GM19351 (cell line): ENCODE results near the gene ANO7.
"Not testable (repeated sequence)": the region's sequence is repeated elsewhere in the genome, so short reads cannot be mapped to it uniquely, and the experiment has no call there.

Source experiments
- ATAC-seq: cut with Tn5 transposase; IDR thresholded peaks from one replicate; pipeline ENCODE4 v1.9.1; 2021; ENCODE audit warnings: mild to moderate bottlenecking, moderate library complexity; ENCODE audit not compliant: unreplicated experiment

The ANO7 gene

DNA sequence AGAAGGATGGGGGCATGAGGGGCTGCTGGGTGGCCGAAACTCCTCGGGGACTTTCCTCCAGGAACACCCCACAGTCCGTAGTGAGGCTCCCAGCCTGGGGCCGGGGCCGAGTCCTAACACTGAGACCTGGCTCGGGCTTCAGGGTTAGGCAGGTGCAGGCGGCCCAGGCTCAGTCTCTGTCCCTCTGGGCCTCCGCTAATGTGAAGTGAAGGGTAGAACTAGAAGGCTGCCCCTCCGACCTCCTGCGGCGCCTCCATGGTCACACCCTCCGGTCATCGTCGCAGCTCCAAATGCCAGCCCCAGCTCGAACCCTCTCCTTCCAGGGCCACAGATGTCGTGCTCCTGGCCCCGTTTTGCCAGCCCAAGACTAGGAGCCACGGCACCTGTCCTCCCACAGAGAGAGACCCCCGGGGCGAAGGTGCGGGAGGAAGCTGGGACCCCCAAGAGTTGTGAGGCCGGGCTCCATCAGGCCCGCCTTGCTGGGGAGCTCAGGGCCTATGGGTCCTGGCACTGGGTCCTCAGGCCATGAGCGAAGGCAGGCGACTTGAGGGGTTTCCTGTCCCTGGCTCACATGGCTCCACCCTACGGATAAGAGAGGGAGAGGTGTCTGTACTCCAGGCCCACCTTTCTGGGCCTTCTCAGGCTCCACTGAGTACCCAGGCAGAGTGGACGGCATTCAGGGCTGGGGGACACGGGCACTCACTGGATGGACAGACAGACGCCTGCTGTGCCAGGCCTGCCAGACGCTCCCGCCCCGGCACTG lies 797 bp downstream of the ANO7 start:
- no peak for ATAC-seq

DNA sequence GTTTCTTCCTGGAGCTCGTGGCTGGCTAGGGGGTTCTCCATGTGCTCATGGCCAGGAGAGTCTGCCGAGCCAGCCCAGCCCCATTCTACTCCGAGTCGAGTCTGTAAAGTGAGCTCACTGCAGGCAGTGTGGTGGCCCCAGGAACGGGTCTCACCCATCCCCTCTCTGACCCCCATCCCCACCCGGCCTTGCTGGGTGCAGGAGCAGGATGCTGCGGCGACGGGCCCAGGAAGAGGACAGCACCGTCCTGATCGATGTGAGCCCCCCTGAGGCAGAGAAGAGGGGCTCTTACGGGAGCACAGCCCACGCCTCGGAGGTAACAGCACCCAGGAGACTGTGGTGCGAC lies 1.4 kb downstream of the ANO7 start:
- no peak for ATAC-seq

DNA sequence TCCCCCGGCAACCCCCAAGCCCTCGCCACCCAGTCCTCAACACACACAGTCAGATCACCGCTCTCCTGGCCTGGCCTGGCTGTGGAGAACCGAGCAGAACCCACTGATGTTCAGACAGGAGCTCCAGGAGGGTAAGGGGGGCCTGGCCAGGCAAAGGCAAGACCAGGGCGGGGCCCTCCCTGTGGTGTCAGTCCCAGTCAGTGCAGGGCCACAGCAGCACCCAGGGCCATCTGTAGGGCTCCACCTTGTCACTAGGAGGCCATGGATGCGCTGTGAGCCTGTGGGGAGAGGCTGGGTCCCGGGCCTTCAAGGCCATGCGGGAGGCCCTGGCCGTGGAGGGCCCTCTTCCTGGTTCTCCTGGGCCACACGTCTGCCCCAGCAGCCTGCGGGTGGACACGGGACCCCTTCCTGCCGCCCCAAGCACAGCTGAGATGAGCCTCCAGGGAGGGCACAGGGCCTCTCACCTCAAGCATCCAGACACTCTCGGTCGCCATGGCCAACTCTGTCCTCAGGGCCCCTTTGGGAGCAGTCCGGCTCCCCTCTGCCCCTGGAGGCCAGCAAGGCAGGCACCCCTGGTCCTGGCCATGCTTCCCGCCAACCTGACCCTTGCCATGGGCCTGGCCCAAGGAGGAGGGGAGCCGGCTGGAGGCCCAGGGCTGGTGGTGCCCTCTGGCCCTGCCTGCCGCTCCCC lies 2.0 kb downstream of the ANO7 start:
- ATAC-seq = no peak

DNA sequence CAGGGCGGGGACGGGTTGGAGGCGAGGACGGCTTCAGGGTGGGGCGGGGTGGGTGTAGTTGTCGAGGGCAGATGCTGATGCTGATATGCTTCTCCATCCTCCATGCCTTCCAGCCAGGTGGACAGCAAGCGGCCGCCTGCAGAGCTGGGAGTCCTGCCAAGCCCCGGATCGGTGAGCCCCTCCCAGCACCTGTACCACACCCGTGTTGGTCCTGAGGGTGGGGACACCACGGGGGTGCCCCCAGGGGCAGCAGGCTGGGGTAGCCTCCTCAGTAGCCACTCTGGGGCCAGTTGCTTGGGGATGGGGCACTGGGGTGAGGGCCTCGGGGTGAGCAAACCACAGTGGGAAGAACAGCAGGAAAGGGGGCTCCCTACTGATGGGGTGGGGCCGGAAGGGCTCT lies 2.6 kb downstream of the ANO7 start:
- no peak for ATAC-seq

DNA sequence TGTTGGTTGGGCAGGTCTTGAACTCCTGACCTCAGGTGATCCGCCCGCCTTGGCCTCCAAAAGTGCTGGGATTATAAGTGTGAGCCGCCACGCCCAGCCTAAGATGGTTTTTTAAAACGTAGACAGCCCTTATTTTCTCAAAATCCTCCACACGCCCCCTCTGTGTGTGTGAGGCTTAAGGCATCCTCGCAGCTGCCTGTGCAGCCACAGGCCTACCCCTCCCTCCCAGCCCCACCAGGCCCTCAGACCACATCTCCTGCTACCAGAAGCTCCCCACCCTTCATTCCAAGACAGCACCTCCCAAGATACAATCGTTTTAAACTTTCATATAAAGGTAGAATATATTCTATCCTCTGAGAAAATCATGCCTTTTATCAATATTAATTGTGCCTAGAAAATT lies 4.8 kb downstream of the ANO7 start:
- ATAC-seq = no peak

DNA sequence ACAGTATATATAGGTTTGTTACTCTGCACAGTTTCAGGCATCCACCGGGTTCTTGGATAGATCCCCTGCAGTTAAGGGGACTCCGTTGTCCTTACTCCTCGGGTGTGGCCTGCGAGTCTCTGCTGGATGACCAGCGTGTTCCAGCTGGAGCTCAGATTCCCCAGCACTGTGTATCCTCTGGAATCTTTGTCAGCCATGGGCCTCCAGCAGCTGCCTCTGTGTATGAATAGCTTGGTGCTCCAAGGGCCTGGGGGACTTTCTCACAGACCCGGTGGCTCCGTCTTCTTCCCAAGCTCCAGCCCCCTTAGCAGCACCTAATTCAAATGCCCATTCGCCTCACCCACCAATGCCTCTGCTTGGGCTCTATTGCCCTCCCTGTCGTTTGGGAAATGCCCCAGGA lies 6.3 kb downstream of the ANO7 start:
- ATAC-seq = no peak

GRCh38 chr2:241195506-241196130 lies 7.1 kb downstream of the ANO7 start:
- ATAC-seq = no peak

DNA sequence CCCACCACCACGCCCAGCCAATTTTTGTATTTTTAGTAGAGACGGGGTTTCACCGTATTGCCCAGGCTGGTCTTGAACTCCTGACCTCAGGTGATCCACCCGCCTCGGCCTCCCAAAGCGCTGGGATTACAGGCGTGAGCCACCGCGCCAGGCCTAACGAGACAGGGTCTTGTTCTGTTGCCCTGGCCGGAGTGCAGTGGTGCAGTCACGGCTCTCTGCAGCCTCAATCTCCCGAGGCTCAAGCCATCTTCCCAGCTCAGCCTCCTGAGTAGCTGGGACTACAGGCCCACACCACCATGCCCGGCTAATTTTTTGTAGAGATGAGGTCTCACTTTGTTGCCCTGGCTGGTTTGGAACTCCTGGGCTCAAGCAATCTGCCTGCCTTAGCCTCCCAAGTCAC lies 8.8 kb downstream of the ANO7 start:
- not testable (repeated sequence) for ATAC-seq

DNA sequence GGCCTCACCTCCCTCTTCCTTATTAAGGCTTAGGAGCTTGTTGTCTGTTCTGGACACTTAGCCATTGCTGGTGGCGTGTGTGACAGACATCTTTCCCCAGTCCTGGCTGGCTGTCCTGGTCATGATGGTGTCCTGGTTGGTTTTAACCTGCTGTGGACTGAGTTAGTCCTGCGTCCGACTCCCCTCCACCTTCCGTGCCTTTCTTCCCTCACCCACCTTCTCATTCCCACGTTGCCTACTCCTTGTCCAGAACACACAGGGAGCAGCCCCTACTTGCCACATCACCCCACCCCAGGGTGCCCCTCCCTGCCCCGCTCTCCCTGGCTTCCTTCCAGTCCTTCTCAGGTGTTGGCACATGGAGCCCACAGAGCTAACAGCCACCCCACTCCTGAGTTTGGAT lies 9.5 kb downstream of the ANO7 start:
- ATAC-seq = no peak

DNA sequence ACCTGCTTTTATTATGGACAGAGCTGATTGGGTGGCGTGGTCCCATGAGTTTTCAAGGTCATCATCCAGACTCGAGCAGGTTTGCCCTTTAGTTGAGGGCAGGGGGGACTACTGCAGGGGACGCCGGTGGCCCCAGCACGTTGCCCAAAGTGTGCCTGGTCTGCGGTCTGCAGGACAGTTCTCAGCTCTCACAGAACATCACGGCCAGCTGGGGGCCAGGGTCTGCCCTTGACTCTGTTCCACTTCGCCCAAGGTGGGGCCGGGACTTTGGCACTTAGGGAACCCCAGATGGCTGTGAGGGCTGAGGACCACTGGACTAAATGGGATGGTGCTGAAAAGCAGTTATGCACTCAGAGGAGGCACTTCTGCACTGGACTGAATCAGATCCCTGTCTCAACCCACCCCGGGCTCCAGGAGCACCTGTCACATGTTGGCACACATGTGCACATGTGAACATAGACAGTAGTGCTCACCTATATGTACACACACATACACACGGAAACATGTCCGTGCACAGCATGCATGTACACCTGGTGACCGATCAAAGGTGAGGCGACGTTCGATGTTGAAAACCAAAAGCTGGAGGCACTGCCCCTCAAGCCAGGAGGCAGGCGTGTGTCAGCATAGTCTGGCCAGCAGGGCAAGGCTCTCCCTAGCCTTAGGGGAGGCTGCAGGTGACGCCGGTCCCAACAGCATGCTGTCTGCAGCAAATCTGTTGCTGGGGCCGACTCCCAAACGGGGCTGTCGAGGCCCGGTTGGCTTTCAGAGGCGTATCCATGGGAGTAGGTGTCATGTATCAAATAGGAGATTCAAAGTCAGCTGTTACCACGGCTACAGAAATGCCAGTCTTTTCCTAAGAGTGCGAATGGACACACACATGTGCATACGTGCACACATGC lies 10.2 kb downstream of the ANO7 start:
- ATAC-seq = no peak

DNA sequence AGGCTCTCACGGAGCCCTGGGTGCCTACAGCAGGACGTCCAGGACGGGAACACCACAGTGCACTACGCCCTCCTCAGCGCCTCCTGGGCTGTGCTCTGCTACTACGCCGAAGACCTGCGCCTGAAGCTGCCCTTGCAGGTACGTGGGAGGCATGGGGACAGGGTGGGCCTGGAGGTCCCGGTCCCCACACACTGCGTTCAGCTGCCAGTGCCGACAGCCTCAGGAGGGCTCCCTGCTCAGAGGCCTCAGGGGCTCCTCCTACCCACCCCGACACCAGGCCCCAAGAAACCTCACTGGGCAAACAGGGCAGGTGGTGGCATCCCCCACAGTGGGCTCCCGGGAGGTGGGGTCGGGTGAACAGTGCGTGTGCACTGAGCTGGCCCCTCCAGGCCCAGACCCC lies 10.8 kb downstream of the ANO7 start:
- no peak for ATAC-seq

DNA sequence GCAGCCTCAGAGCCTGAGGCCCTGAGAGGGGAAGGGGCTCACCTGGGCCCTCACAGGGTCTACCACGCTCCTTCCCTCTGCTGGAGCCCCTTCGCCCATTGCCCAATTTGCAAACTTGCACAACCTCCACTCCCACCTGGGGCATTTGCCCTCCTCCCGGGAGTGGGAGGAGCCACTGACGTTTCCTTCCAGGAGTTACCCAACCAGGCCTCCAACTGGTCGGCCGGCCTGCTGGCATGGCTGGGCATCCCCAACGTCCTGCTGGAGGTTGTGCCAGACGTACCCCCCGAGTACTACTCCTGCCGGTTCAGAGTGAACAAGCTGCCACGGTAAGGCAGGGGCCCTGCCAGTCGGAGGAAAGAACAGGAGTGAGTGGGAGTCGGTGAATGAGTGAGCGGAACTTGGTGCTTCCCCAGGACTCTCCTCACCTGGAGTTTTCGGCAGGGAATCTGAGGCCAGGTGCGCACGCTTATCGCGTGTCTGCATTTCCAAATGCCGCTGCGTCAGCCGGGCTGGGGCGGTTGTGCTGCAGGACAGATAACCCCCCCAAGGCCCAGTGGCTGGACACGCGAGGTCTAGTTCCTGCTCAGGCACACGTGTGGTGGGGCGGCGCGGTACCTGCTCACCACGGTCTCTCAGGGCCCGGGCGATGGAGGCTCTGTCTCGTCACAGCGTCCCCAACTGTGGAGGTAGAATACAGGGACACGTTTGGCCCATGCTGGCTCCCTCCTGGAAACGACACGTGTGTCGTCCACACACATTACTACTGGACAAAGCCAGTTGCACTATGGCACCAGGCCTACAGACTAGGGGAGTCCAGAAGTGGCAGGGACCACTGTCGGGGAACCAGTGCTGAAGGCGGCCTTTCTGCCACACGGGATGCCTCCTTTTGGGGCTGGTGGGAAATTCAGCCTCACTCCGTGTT lies 11.7 kb downstream of the ANO7 start:
- no peak for ATAC-seq

- ATAC-seq = no peak
These were observed 12.4 kb downstream of the ANO7 start for GRCh38 chr2:241200822-241201395.

- ATAC-seq = no peak
These were observed 13.2 kb downstream of the ANO7 start for GRCh38 chr2:241201445-241202267.

DNA sequence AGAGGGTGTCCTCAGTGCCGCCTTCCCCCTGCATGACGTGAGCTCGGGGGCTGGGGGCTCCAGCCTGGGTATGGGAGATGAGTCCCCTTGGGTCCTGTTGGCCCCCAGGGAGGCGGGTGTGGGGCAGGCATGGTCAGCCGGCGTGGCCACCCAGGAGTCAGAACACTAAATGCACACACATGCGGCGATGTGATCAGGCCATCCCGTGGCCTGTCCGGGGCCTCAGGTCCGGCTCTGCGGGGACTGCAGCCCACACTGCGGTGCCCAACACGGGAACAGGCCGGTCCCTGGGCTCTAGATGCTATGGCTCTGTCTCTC lies 13.8 kb downstream of the ANO7 start:
- no peak for ATAC-seq

- no peak for ATAC-seq
These were observed 14.2 kb downstream of the ANO7 start for GRCh38 chr2:241202681-241203080.

- ATAC-seq = no peak
These were observed 14.9 kb downstream of the ANO7 start for GRCh38 chr2:241203218-241204009.

- ATAC-seq = no peak
These were observed 15.5 kb downstream of the ANO7 start for GRCh38 chr2:241204010-241204384.
